ENCODE measurements around the gene TWSG1. TPM values are rescaled to one million over a fixed set of nuclear protein-coding genes. Genes with fewer than 3 reads are reported as not detected.

TWSG1 gene
- total and polyA plus RNA-seq, 2 of the 13 experiments (the other 11 are each of a cell fraction or from before 2014, with no cell fraction given), result 6.6 to 9.4 TPM

DNA sequence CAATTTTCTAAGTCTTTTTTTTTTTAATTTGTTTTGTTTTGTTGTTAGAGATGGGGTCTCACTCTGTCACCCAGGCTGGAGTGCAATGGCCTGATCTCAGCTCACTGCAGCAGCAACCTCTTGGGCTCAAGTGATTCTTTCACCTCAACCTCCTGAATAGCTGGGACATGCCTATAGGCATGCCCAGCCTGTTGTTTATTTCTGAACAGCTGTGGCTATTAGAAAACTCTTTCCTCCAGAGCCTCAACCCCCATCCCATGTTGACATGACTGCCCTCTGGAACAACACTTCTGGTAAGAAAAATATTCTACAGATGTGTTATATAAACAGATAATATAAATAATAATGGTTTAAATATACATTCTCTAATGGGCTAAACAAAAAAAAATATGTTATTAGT is 44.4 kb upstream of the TWSG1 start:
- no peak overlapping the region for H3K4me2 ChIP-seq (ENCODE audit: low read depth, low read length)
- H3K36me3 ChIP-seq (replicated peaks in 1 of 2; ENCODE audit: control insufficient read depth in 1 of 2, insufficient read depth in 2 of 2, low read length in 2 of 2), result no peaks in the 10 kb centered on the region
- FAIRE-seq, result no peak
- DNase-seq (ENCODE audit: low spot score), result no peak
- in situ Hi-C loops (cut with HindIII; ENCODE audit: extremely low pct_ligation_motif_present, low pct_unique_long_range_greater_than_20kb) (no loop called here), intact Hi-C loops (cut with micrococcal nuclease; ENCODE audit: unreplicated experiment) (no loop called here)
- no peak overlapping the region for H2AFZ ChIP-seq (ENCODE audit: low read length)
- POLR2A ChIA-PET, result no interaction called here
- no TSS peak for BruUV-seq (replicated peaks)
- no peaks in the 10 kb centered on the region for H3K79me2 ChIP-seq (ENCODE audit: insufficient read depth, low read length)
- CTCF ChIA-PET (ENCODE audit: low intra/inter-chr PET ratio, low total read pairs), result no interaction called here
- H3K27ac ChIP-seq (ENCODE audit: extremely low read length, insufficient read depth, low read length), result no peak overlapping the region
- H3K27me3 ChIP-seq (ENCODE audit: control insufficient read depth in 1 of 2, insufficient read depth in 2 of 2, low read length in 2 of 2), result no peaks in the 10 kb centered on the region
- no peaks in the 10 kb centered on the region for H4K20me1 ChIP-seq (ENCODE audit: insufficient read depth, low read length)
- H3K9ac ChIP-seq (ENCODE audit: insufficient read depth, low read depth, low read length), result no peak overlapping the region
- TF ChIP-seq, protein P1, sequence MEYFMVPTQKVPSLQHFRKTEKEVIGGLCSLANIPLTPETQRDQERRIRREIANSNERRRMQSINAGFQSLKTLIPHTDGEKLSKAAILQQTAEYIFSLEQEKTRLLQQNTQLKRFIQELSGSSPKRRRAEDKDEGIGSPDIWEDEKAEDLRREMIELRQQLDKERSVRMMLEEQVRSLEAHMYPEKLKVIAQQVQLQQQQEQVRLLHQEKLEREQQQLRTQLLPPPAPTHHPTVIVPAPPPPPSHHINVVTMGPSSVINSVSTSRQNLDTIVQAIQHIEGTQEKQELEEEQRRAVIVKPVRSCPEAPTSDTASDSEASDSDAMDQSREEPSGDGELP (IDR thresholded peaks at IDR 0.05; ENCODE audit: borderline replicate concordance, low read depth), result peak; percentile 25; the same call in 1 of the 2 replicates
- TF ChIP-seq, protein P2, sequence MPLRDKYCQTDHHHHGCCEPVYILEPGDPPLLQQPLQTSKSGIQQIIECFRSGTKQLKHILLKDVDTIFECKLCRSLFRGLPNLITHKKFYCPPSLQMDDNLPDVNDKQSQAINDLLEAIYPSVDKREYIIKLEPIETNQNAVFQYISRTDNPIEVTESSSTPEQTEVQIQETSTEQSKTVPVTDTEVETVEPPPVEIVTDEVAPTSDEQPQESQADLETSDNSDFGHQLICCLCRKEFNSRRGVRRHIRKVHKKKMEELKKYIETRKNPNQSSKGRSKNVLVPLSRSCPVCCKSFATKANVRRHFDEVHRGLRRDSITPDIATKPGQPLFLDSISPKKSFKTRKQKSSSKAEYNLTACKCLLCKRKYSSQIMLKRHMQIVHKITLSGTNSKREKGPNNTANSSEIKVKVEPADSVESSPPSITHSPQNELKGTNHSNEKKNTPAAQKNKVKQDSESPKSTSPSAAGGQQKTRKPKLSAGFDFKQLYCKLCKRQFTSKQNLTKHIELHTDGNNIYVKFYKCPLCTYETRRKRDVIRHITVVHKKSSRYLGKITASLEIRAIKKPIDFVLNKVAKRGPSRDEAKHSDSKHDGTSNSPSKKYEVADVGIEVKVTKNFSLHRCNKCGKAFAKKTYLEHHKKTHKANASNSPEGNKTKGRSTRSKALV (CRISPR knock-in tag; IDR thresholded peaks at IDR 0.05), result no peak
- H3K9me3 ChIP-seq (ENCODE audit: low read length), result peaks cover 11% of the 10 kb centered on the region
- H3K4me3 ChIP-seq (replicated peaks in 1 of 3; ENCODE audit: insufficient read depth in 1 of 3, low read depth in 2 of 3, low read length in 3 of 3), result no peak overlapping the region
- 0 out of 2 replicates have a peak, but pooled peaks cover 5% of the 10 kb centered on the region for H3K4me1 ChIP-seq (ENCODE audit: insufficient read depth, low read length)
- no peak for ATAC-seq

DNA sequence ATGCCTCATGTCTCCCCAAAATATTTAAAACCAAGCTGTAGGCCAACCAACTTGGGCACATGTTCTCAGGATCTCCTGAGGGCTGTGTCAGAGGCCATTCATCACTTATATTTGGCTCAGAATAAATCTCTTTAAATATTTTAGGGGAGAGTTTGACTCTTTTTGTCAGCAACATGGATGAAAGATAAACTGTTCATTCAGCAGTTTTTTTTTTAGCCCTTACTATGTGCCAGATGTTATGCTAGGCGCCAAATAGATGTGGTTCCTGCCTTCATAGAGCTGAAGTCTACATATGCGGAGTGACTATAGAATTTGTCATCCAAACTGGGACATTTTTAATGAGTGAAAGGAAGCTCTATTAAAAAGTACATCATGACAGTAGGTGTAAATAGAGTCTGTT is 42.5 kb upstream of the TWSG1 start:
- DNase-seq (ENCODE audit: low spot score) (no peak), ATAC-seq (no peak), FAIRE-seq (no peak)
- Histone ChIP-seq H3K36me3 (replicated peaks in 1 of 2; ENCODE audit: control insufficient read depth in 1 of 2, insufficient read depth in 2 of 2, low read length in 2 of 2) (no peaks in the 10 kb centered on the region), H3K9ac (ENCODE audit: insufficient read depth, low read depth, low read length) (no peak overlapping the region), H3K9me3 (ENCODE audit: low read length) (peaks cover 11% of the 10 kb centered on the region), H4K20me1 (ENCODE audit: insufficient read depth, low read length) (no peaks in the 10 kb centered on the region), H2AFZ (ENCODE audit: low read length) (no peak overlapping the region), H3K27ac (ENCODE audit: extremely low read length, insufficient read depth, low read length) (no peak overlapping the region), H3K4me2 (ENCODE audit: low read depth, low read length) (no peak overlapping the region), H3K4me3 (replicated peaks in 1 of 3; ENCODE audit: insufficient read depth in 1 of 3, low read depth in 2 of 3, low read length in 3 of 3) (no peak overlapping the region), H3K79me2 (ENCODE audit: insufficient read depth, low read length) (no peaks in the 10 kb centered on the region), H3K27me3 (ENCODE audit: control insufficient read depth in 1 of 2, insufficient read depth in 2 of 2, low read length in 2 of 2) (no peaks in the 10 kb centered on the region; a peak in 1 of 5 replicates), H3K4me1 (ENCODE audit: insufficient read depth, low read length) (0 out of 2 replicates have a peak, but pooled peaks cover 5% of the 10 kb centered on the region)
- in situ Hi-C loops (cut with HindIII; ENCODE audit: extremely low pct_ligation_motif_present, low pct_unique_long_range_greater_than_20kb) (no loop called here), intact Hi-C loops (cut with micrococcal nuclease; ENCODE audit: unreplicated experiment) (no loop called here)
- CTCF ChIA-PET (ENCODE audit: low intra/inter-chr PET ratio, low total read pairs), result no interaction called here
- WGBS (ENCODE audit: low lambda C conversion rate), result 70% methylated on average over 2 of the region's 2 CpGs
- TF ChIP-seq MAFF (IDR thresholded peaks at IDR 0.05; ENCODE audit: low read depth, low read length) (peak; percentile 29; the same call in 1 of the 2 replicates), KLF9 (CRISPR knock-in tag; IDR thresholded peaks at IDR 0.05; ENCODE audit: low read depth) (no peak), ZBTB7B (CRISPR knock-in tag; IDR thresholded peaks at IDR 0.05) (no peak), MAFK (conservative IDR thresholded peaks at IDR 0.05 in 1 of 2, IDR thresholded peaks at IDR 0.05 in 1 of 2; ENCODE audit: low read length in 2 of 2) (peak; percentile 29 to 69; a peak in 2 of 4 replicates), ZNF121 (CRISPR knock-in tag; IDR thresholded peaks at IDR 0.05) (no peak)
- TF ChIP-seq, protein P3, sequence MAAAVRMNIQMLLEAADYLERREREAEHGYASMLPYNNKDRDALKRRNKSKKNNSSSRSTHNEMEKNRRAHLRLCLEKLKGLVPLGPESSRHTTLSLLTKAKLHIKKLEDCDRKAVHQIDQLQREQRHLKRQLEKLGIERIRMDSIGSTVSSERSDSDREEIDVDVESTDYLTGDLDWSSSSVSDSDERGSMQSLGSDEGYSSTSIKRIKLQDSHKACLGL (CRISPR knock-in tag; IDR thresholded peaks at IDR 0.05), result no peak
- BruUV-seq (replicated peaks), result no TSS peak
- POLR2A ChIA-PET, result no interaction called here

Measured in HepG2 (cell line).